ENCODE measurements around the gene SERPINA4. TPM values are rescaled to one million over a fixed set of nuclear protein-coding genes. Genes with fewer than 3 reads are reported as not detected.

SERPINA4 gene
- total and polyA plus RNA-seq, 9 of the 15 experiments (the other 6 are each of a cell fraction or from before 2014, with no cell fraction given), result not detected

DNA sequence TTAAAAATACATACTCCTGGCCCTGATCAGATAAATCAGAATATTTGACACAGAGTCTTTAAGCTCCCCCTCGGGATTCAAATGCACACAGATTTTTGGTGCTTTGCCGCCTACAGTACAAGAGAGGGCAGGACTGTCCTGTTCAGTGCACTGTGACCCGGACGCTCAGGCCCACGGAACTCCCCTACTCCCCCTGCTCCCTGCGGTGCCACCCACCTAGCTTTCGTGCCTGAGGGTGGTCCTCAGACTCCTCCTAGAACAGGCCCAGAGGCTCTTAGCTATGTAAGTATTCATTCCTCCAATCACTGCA is 37.2 kb downstream of the SERPINA4 start:
- intact Hi-C loops (cut with micrococcal nuclease), result no loop called here
- no TSS peak for BruUV-seq (replicated peaks)
- TF ChIP-seq BCL6 (CRISPR knock-in tag; IDR thresholded peaks at IDR 0.05), result no peak
- TF ChIP-seq, protein P1, sequence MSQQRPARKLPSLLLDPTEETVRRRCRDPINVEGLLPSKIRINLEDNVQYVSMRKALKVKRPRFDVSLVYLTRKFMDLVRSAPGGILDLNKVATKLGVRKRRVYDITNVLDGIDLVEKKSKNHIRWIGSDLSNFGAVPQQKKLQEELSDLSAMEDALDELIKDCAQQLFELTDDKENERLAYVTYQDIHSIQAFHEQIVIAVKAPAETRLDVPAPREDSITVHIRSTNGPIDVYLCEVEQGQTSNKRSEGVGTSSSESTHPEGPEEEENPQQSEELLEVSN (IDR thresholded peaks at IDR 0.05; ENCODE audit: borderline replicate concordance in 1 of 2, extremely low read depth in 1 of 2, insufficient read depth in 1 of 2, insufficient read length in 1 of 2, low read depth in 1 of 2, low read length in 1 of 2, poor library complexity in 1 of 2, severe bottlenecking in 1 of 2), result no peak
- TF ChIP-seq, protein P2, sequence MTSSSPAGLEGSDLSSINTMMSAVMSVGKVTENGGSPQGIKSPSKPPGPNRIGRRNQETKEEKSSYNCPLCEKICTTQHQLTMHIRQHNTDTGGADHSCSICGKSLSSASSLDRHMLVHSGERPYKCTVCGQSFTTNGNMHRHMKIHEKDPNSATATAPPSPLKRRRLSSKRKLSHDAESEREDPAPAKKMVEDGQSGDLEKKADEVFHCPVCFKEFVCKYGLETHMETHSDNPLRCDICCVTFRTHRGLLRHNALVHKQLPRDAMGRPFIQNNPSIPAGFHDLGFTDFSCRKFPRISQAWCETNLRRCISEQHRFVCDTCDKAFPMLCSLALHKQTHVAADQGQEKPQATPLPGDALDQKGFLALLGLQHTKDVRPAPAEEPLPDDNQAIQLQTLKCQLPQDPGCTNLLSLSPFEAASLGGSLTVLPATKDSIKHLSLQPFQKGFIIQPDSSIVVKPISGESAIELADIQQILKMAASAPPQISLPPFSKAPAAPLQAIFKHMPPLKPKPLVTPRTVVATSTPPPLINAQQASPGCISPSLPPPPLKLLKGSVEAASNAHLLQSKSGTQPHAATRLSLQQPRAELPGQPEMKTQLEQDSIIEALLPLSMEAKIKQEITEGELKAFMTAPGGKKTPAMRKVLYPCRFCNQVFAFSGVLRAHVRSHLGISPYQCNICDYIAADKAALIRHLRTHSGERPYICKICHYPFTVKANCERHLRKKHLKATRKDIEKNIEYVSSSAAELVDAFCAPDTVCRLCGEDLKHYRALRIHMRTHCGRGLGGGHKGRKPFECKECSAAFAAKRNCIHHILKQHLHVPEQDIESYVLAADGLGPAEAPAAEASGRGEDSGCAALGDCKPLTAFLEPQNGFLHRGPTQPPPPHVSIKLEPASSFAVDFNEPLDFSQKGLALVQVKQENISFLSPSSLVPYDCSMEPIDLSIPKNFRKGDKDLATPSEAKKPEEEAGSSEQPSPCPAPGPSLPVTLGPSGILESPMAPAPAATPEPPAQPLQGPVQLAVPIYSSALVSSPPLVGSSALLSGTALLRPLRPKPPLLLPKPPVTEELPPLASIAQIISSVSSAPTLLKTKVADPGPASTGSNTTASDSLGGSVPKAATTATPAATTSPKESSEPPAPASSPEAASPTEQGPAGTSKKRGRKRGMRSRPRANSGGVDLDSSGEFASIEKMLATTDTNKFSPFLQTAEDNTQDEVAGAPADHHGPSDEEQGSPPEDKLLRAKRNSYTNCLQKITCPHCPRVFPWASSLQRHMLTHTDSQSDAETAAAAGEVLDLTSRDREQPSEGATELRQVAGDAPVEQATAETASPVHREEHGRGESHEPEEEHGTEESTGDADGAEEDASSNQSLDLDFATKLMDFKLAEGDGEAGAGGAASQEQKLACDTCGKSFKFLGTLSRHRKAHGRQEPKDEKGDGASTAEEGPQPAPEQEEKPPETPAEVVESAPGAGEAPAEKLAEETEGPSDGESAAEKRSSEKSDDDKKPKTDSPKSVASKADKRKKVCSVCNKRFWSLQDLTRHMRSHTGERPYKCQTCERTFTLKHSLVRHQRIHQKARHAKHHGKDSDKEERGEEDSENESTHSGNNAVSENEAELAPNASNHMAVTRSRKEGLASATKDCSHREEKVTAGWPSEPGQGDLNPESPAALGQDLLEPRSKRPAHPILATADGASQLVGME (CRISPR knock-in tag; IDR thresholded peaks at IDR 0.05), result no peak
- TF ChIP-seq PHF20 (IDR thresholded peaks at IDR 0.05; ENCODE audit: partially characterized antibody), result no peak
- TF ChIP-seq HEY1 (CRISPR knock-in tag; IDR thresholded peaks at IDR 0.05; ENCODE audit: borderline replicate concordance), result no peak
- no peak for TF ChIP-seq FOXJ3 (CRISPR knock-in tag; IDR thresholded peaks at IDR 0.05)
- no peak for TF ChIP-seq KHSRP (IDR thresholded peaks at IDR 0.05)
- no peak for TF ChIP-seq NRF1 (conservative IDR thresholded peaks at IDR 0.05 in 1 of 2, IDR thresholded peaks at IDR 0.05 in 1 of 2)
- no peak for TF ChIP-seq ZNF354B (CRISPR knock-in tag; IDR thresholded peaks at IDR 0.05)
- TF ChIP-seq FOXA3 (CRISPR knock-in tag; conservative IDR thresholded peaks at IDR 0.05 in 1 of 2, IDR thresholded peaks at IDR 0.05 in 1 of 2), result no peak
- TF ChIP-seq ZNF282 (CRISPR knock-in tag; IDR thresholded peaks at IDR 0.05), result no peak
- no peak for TF ChIP-seq ZNF431 (CRISPR knock-in tag; IDR thresholded peaks at IDR 0.05)

More for the DNA sequence above, 37.2 kb downstream of the SERPINA4 start:
- no peak overlapping the region for H3K9ac ChIP-seq (ENCODE audit: insufficient read depth in 1 of 2, low read depth in 2 of 2, low read length in 2 of 2)
- no peaks in the 10 kb centered on the region for H3K9me3 ChIP-seq (replicated peaks; ENCODE audit: control insufficient read depth, insufficient read depth, low read depth, low read length)
- H3K9me1 ChIP-seq (ENCODE audit: control insufficient read depth, insufficient read depth, low read length), result no peaks in the 10 kb centered on the region
- no peaks in the 10 kb centered on the region for H3K4me1 ChIP-seq (replicated peaks in 1 of 2; ENCODE audit: control insufficient read depth in 2 of 2, insufficient read depth in 2 of 2, low read length in 2 of 2)
- H3K27ac ChIP-seq (ENCODE audit: extremely low read depth, low read depth, low read length), result no peak overlapping the region
- POLR2A ChIA-PET, result no interaction called here
- H3K27me3 ChIP-seq (ENCODE audit: control insufficient read depth in 2 of 2, insufficient read depth in 2 of 2, low read length in 2 of 2), result no peaks in the 10 kb centered on the region
- H3K4me2 ChIP-seq (ENCODE audit: insufficient read depth, low read length), result no peak overlapping the region
- DNase-seq (ENCODE audit: extremely low read depth in 1 of 4, low spot score in 3 of 4), result no peak
- H2AFZ ChIP-seq (ENCODE audit: low read depth, low read length), result no peak overlapping the region
- in situ Hi-C loops (cut with MboI), result no loop called here
- no peaks in the 10 kb centered on the region for H3K36me3 ChIP-seq (ENCODE audit: control insufficient read depth, insufficient read depth, low read length)
- CTCF ChIA-PET (ENCODE audit: low intra/inter-chr PET ratio), result no interaction called here
- no peak for FAIRE-seq
- H3K4me3 ChIP-seq, result no peak overlapping the region
- no peak for ATAC-seq
- WGBS (ENCODE audit: insufficient coverage, low coverage, missing lambda C conversion rate), result 0% methylated on average over 6 of the region's 7 CpGs
- no peaks in the 10 kb centered on the region for H4K20me1 ChIP-seq (replicated peaks; ENCODE audit: control insufficient read depth, insufficient read depth, low read length)
- H3K79me2 ChIP-seq (ENCODE audit: control insufficient read depth, insufficient read depth, low read length), result no peaks in the 10 kb centered on the region
